Measurements from ENCODE around the gene OR51A7.

DNA sequence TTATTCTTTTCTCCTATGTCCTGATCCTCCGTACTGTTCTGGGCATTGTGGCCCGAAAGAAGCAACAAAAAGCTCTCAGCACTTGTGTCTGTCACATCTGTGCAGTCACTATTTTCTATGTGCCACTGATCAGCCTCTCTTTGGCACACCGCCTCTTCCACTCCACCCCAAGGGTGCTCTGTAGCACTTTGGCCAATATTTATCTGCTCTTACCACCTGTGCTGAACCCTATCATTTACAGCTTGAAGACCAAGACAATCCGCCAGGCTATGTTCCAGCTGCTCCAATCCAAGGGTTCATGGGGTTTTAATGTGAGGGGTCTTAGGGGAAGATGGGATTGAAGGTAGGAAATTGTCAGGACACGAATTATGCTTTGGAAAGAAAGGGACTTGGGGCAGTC, 21.0 kb upstream of the OR51A7 start:
- TF ChIP-seq ZNF830 (tag by site-specific recombination; IDR thresholded peaks at IDR 0.05; ENCODE audit: low read depth): no peak
- TF ChIP-seq ZNF677 (tag by site-specific recombination; IDR thresholded peaks at IDR 0.05): no peak
- TF ChIP-seq, protein P1, sequence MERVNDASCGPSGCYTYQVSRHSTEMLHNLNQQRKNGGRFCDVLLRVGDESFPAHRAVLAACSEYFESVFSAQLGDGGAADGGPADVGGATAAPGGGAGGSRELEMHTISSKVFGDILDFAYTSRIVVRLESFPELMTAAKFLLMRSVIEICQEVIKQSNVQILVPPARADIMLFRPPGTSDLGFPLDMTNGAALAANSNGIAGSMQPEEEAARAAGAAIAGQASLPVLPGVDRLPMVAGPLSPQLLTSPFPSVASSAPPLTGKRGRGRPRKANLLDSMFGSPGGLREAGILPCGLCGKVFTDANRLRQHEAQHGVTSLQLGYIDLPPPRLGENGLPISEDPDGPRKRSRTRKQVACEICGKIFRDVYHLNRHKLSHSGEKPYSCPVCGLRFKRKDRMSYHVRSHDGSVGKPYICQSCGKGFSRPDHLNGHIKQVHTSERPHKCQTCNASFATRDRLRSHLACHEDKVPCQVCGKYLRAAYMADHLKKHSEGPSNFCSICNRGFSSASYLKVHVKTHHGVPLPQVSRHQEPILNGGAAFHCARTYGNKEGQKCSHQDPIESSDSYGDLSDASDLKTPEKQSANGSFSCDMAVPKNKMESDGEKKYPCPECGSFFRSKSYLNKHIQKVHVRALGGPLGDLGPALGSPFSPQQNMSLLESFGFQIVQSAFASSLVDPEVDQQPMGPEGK (tag by site-specific recombination; IDR thresholded peaks at IDR 0.05): no peak
- TF ChIP-seq ZNF354C (tag by site-specific recombination; IDR thresholded peaks at IDR 0.05; ENCODE audit: borderline replicate concordance, low read depth): no peak
- TF ChIP-seq, protein P2, sequence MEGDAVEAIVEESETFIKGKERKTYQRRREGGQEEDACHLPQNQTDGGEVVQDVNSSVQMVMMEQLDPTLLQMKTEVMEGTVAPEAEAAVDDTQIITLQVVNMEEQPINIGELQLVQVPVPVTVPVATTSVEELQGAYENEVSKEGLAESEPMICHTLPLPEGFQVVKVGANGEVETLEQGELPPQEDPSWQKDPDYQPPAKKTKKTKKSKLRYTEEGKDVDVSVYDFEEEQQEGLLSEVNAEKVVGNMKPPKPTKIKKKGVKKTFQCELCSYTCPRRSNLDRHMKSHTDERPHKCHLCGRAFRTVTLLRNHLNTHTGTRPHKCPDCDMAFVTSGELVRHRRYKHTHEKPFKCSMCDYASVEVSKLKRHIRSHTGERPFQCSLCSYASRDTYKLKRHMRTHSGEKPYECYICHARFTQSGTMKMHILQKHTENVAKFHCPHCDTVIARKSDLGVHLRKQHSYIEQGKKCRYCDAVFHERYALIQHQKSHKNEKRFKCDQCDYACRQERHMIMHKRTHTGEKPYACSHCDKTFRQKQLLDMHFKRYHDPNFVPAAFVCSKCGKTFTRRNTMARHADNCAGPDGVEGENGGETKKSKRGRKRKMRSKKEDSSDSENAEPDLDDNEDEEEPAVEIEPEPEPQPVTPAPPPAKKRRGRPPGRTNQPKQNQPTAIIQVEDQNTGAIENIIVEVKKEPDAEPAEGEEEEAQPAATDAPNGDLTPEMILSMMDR (tag by site-specific recombination; IDR thresholded peaks at IDR 0.05): no peak
- TF ChIP-seq ZNF24 (tag by site-specific recombination; IDR thresholded peaks at IDR 0.05): no peak
- no peak for TF ChIP-seq ZNF140 (tag by site-specific recombination; IDR thresholded peaks at IDR 0.05)

Measured in HEK293 (cell line).